ENCODE data around the gene TCF7L1.

TCF7L1 gene

GRCh38 chr2:85226783-85227182, 93.6 kb downstream of the TCF7L1 start:
- H3K79me2 ChIP-seq, result peaks cover 18% of the 10 kb centered on the region

DNA sequence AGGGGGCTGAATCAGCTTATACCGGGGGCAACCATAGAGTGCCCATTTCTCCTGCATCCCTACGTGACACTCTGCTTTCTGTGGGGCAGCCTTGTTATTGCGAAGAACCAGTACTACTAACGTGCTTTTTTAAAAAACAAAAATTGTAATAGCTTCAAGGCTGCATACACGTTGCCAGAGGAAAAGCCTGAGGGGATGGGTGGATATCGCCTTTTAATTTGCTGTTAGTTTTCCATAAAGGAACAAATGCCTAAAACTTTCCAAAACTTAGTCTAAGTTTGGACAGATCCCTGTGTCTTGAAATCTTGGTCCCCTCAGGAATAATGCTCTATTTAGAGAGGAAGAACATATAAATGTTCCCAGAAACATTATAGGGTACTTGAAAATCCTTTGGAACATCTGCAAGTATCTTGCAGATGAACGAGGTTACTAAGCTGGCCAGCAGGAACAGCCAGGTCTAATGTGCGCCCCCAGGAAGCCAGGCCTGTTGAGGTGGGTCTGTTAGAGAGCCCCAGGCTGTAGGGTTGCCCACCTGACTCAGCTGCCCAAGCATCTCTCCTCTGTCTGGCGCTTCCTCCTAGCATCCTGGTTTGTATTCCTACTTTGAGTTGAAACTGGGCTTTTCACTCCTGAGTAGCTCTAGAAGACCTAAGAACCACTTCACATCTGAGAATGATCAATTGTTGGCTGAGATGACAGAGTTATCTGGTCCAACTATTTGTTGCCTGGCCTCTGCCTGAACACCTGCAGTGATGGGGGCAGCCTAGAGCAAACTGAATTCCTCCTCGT, 97.7 kb downstream of the TCF7L1 start:
- H3K9ac ChIP-seq, result no peak overlapping the region
- no peaks in the 10 kb centered on the region for H3K36me3 ChIP-seq (ENCODE audit: control insufficient read depth, insufficient read depth, low read length)
- no peak overlapping the region for H2AFZ ChIP-seq

More at GRCh38 chr2:85226783-85227182, 93.6 kb downstream of the TCF7L1 start:
- Histone ChIP-seq H3K4me2 (ENCODE audit: low read length) (no peak overlapping the region), H3K36me3 (ENCODE audit: control insufficient read depth, insufficient read depth, low read length) (no peaks in the 10 kb centered on the region), H3K9me3 (ENCODE audit: control insufficient read depth, low read length) (no peaks in the 10 kb centered on the region), H3K9ac (no peak overlapping the region), H2AFZ (no peak overlapping the region), H3K4me3 (ENCODE audit: low read depth, low read length) (no peak overlapping the region), H3K4me1 (no peaks in the 10 kb centered on the region), H3K27ac (no peak overlapping the region), H3K27me3 (ENCODE audit: control insufficient read depth, insufficient read depth, low read length) (no peaks in the 10 kb centered on the region)
- TF ChIP-seq CTCF (IDR thresholded peaks at IDR 0.05), result no peak

DNA sequence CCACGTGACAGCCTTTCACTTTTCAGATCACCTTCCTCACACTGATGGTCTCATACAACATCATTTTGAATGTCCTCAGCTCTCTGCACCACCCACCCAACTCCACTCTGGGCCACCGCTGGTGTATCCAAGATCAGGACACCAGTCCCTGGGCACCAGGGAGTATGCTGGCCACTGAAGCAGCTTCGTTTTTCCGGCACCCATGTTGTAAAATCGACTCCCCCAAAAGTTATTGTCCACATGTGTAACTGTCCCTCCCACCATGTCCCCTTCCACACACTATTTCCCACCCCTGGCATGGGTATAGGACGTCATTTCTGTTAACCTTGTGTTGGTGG, 98.2 kb downstream of the TCF7L1 start:
- Histone ChIP-seq H2AFZ (no peak overlapping the region), H3K79me2 (peaks cover 2% of the 10 kb centered on the region), H3K27ac (no peak overlapping the region), H3K4me2 (ENCODE audit: low read length) (no peak overlapping the region), H3K9ac (no peak overlapping the region), H3K4me1 (peaks cover 5% of the 10 kb centered on the region), H3K27me3 (ENCODE audit: control insufficient read depth, insufficient read depth, low read length) (no peaks in the 10 kb centered on the region), H3K9me3 (ENCODE audit: control insufficient read depth, low read length) (no peaks in the 10 kb centered on the region), H3K4me3 (ENCODE audit: low read depth, low read length) (no peak overlapping the region), H3K36me3 (ENCODE audit: control insufficient read depth, insufficient read depth, low read length) (no peaks in the 10 kb centered on the region)
- no peak for TF ChIP-seq CTCF (IDR thresholded peaks at IDR 0.05)

More for the DNA sequence above, 97.7 kb downstream of the TCF7L1 start:
- TF ChIP-seq CTCF (IDR thresholded peaks at IDR 0.05), result no peak
- H3K4me3 ChIP-seq (ENCODE audit: low read depth, low read length), result no peak overlapping the region
- H3K4me1 ChIP-seq, result peaks cover 5% of the 10 kb centered on the region
- no peaks in the 10 kb centered on the region for H3K27me3 ChIP-seq (ENCODE audit: control insufficient read depth, insufficient read depth, low read length)
- peaks cover 2% of the 10 kb centered on the region for H3K79me2 ChIP-seq
- no peak overlapping the region for H3K27ac ChIP-seq
- no peak overlapping the region for H3K4me2 ChIP-seq (ENCODE audit: low read length)
- H3K9me3 ChIP-seq (ENCODE audit: control insufficient read depth, low read length), result no peaks in the 10 kb centered on the region

DNA sequence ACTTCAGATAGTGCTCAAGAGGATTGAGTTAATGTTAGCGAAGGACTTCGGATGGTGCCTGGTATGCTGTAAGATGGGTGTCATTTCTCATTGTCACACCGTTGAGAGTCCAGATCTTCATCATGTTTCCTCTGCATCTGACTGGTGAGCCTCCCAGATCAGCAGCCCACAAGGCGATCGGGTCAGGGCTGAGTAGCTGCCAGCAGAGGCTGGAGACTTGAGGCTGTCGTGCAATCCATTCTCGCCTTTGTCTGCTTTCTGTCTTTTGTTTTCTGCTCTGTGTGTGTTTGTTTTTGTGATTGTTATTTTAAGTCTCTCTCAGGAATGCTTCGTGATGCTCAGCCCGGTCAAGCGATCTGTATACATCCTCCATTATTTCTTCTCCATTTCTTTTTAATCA, 98.8 kb downstream of the TCF7L1 start:
- Histone ChIP-seq H3K9ac (no peak overlapping the region), H3K4me3 (ENCODE audit: low read depth, low read length) (no peak overlapping the region), H3K4me2 (ENCODE audit: low read length) (no peak overlapping the region), H3K27me3 (ENCODE audit: control insufficient read depth, insufficient read depth, low read length) (no peaks in the 10 kb centered on the region), H3K36me3 (ENCODE audit: control insufficient read depth, insufficient read depth, low read length) (no peaks in the 10 kb centered on the region), H3K27ac (no peak overlapping the region), H3K79me2 (peaks cover 2% of the 10 kb centered on the region), H3K9me3 (ENCODE audit: control insufficient read depth, low read length) (no peaks in the 10 kb centered on the region), H3K4me1 (peaks cover 5% of the 10 kb centered on the region), H2AFZ (no peak overlapping the region)
- TF ChIP-seq CTCF (IDR thresholded peaks at IDR 0.05), result no peak

DNA sequence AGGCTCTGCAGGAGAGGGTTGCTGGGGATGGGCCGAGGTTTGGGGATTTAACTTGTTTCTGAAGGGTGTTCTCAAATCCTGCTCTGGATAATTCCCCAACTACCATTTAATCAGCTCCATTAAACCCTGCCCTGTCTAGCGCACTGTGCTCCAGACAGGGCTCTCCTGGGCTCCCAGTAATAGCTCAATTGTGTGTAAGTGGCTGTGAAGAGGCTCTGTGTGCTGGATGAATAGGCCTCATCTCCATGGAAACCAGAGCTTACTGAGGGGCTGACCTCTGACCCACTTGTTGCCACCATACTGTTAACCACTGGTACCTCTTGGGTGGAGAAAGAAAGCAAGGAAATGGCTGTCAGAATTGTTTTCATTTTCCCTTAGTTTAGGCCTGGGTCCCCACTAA, 101.7 kb downstream of the TCF7L1 start:
- H3K36me3 ChIP-seq (ENCODE audit: control insufficient read depth, insufficient read depth, low read length), result no peaks in the 10 kb centered on the region
- peaks cover 5% of the 10 kb centered on the region for H3K4me1 ChIP-seq
- no peak overlapping the region for H3K9ac ChIP-seq
- no peak overlapping the region for H3K27ac ChIP-seq
- H3K4me3 ChIP-seq (ENCODE audit: low read depth, low read length), result no peak overlapping the region
- H3K79me2 ChIP-seq, result no peaks in the 10 kb centered on the region
- no peak overlapping the region for H3K4me2 ChIP-seq (ENCODE audit: low read length)
- no peaks in the 10 kb centered on the region for H3K9me3 ChIP-seq (ENCODE audit: control insufficient read depth, low read length)
- TF ChIP-seq CTCF (IDR thresholded peaks at IDR 0.05), result no peak
- no peak overlapping the region for H2AFZ ChIP-seq
- no peaks in the 10 kb centered on the region for H3K27me3 ChIP-seq (ENCODE audit: control insufficient read depth, insufficient read depth, low read length)

All from parathyroid adenoma (tissue), 2 donors.